Dermis blood vessel endothelial cell (primary cell): ENCODE results near the gene TMEM269. TPM values are rescaled to one million over a fixed set of nuclear protein-coding genes. Genes with fewer than 3 reads are reported as not detected.
"Not testable (repeated sequence)": the region's sequence is repeated elsewhere in the genome, so short reads cannot be mapped to it uniquely, and the experiment has no call there.

Source experiments
- DNase-seq: peaks from one replicate; pipeline ENCODE4 v3.0.0; 2010
- total RNA-seq: library from RNA; depleted of rRNA; stranded (reverse); fragments of >200 nt; gene quantifications from 2 replicates; pipeline ENCODE4 v1.2.3, GENCODE V29; 2014

Gene TMEM269
- total RNA-seq, 1 donor from 2014 or later = not detected

- peak; percentile 71 for DNase-seq
These were observed 6.9 kb upstream of the TMEM269 start for GRCh38 chr1:42777852-42778251.

GRCh38 chr1:42779725-42780124, 5.1 kb upstream of the TMEM269 start:
- no peak for DNase-seq

GRCh38 chr1:42780176-42780575, 4.6 kb upstream of the TMEM269 start:
- DNase-seq = no peak

- no peak for DNase-seq
These were observed 1.7 kb upstream of the TMEM269 start for GRCh38 chr1:42783092-42783491.

- DNase-seq = no peak
These were observed 245 bp upstream of the TMEM269 start for GRCh38 chr1:42784547-42784945.

- no peak for DNase-seq
These were observed 1.3 kb downstream of the TMEM269 start for GRCh38 chr1:42786097-42786496.

- DNase-seq = no peak
These were observed 3.2 kb downstream of the TMEM269 start for GRCh38 chr1:42788021-42788420.

- DNase-seq = no peak
These were observed 9.0 kb downstream of the TMEM269 start for GRCh38 chr1:42793824-42794223.

- DNase-seq = no peak
These were observed 12.6 kb downstream of the TMEM269 start for GRCh38 chr1:42797414-42797813.

GRCh38 chr1:42797979-42798378, 13.2 kb downstream of the TMEM269 start:
- no peak for DNase-seq

GRCh38 chr1:42801832-42802473, 17.2 kb downstream of the TMEM269 start:
- no peak for DNase-seq

- DNase-seq = no peak
These were observed 21.4 kb downstream of the TMEM269 start for GRCh38 chr1:42806171-42806570.

- no peak for DNase-seq
These were observed 21.8 kb downstream of the TMEM269 start for GRCh38 chr1:42806593-42806992.

GRCh38 chr1:42807056-42807668, 22.4 kb downstream of the TMEM269 start:
- no peak for DNase-seq

- DNase-seq = not testable (repeated sequence)
These were observed 30.0 kb downstream of the TMEM269 start for GRCh38 chr1:42814815-42815214.

GRCh38 chr1:42815941-42816584, 31.3 kb downstream of the TMEM269 start:
- no peak for DNase-seq

- DNase-seq = peak; percentile 92
These were observed 32.0 kb downstream of the TMEM269 start, which contains the start of the genes ERMAP and SVBP for GRCh38 chr1:42816585-42817439. Gene ERMAP, plus strand, starts transcription at chr1:42817122. Its CDS starts 13,327 bp downstream, at chr1:42830449. Gene SVBP, minus strand, starts transcription at chr1:42817397. Its CDS starts 853 bp downstream, at chr1:42816544.

GRCh38 chr1:42817440-42817767, 32.6 kb downstream of the TMEM269 start:
- DNase-seq = no peak

GRCh38 chr1:42817976-42818375, 33.2 kb downstream of the TMEM269 start:
- no peak for DNase-seq

- DNase-seq = no peak
These were observed 36.0 kb downstream of the TMEM269 start for GRCh38 chr1:42820813-42821212.

GRCh38 chr1:42821690-42822089, 36.9 kb downstream of the TMEM269 start:
- no peak for DNase-seq

- no peak for DNase-seq
These were observed 38.1 kb downstream of the TMEM269 start for GRCh38 chr1:42822800-42823392.
